Stimulated activated CD4-positive, alpha-beta T cell treated with anti-CD3 and anti-CD28 coated beads, Interleukin-12 subunit alpha, Interleukin-12 subunit beta, amount 100 ng/mL, for 48 hours (primary cell): ENCODE results near the gene DMKN.
"Not testable (repeated sequence)": the region's sequence is repeated elsewhere in the genome, so short reads cannot be mapped to it uniquely, and the experiment has no call there.

ENCODE experiments used
- DNase-seq, 3 donors: peaks; one replicate each; pipeline ENCODE4 v3.0.0-alpha.2; 2020; ENCODE audit warnings: low read depth in 2 of 3, low spot score in 1 of 3

DMKN gene

DNA sequence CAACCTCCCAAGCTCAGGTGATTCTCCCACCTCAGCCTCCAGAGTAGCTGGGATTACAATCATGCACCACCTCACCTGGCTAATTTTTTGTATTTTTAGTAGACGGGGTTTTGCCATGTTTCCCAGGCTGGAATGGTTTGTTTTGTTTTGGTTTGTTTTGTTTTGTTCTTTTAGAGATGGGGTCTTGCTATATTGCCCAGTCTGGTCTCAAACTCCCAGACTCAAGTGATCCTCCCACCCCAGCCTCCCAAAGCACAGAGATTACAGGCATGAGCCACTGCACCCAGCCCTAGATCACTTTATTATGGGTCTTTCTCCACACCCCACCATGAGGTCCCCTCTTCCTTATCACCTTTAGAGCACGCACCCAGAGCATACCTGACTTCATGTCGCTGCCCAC lies 15.2 kb downstream of the DMKN start:
- no peak for DNase-seq

DNA sequence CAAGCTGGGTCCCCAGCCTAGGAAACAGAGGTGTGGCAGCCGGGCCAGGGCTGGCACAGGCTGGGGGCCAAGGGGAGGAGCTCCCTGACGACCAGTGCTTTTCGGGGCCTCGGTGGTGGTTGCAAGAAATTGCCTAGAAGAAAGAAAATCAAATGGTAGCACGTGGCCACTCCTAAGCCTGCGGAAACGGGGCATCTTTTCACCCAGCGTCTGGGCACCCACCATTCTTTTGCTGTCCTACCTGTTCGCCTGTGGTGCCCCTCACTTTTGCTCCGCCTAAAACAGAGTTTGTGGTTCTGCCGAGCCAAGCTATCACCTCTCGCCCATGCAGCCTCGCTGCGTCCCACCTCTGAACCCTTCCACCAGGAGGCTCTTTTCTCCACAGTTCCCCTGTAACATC lies 16.0 kb downstream of the DMKN start:
- no peak for DNase-seq

DNA sequence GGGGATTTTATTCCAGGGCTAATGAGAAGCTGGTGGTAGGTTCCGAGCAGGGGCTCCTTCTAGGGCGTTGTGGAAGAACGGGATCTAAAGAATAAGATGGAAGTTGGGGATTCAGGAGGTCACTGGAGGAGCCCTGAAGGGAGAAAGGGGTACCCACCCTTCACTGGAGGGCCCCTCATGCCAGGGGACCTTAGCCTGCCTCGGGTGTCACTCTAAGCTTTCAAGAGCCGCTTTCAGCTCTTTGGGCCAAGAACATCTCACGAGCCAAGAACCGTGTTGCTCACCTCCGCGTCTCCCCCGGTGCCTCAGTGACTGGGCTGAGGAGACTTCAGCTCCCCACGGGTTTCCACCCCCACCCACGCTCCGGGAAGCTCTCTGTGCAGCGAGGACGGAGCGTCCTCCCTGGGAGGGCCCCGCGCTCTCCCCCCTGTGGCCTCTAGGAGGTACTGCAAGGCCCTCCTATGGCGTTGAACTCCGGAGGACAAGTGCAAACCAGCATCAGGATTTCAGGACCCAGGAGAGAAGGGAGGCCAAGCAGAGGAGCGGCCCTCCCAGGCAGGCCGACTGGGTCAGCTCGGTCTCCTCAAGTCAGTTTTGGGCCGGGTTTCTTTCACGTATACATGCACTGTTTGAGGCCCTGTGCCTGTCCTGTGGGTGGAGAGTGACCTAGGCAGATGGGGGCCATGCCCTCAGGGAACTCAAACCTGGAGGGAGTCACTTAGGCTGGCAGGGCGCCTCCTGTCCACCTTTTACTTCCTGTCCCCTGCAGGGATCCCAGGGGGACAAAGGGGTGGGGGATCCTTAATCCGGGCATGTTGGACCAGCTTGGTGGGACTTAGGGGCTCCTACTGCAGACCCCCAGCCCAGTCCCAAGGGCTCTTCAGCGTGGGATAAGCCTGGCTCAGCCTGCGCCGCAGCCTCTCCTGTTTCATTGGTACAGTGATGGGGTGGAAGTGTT lies 18.1 kb downstream of the DMKN start:
- peak; percentile 62 to 79 (median 70) for DNase-seq

DNA sequence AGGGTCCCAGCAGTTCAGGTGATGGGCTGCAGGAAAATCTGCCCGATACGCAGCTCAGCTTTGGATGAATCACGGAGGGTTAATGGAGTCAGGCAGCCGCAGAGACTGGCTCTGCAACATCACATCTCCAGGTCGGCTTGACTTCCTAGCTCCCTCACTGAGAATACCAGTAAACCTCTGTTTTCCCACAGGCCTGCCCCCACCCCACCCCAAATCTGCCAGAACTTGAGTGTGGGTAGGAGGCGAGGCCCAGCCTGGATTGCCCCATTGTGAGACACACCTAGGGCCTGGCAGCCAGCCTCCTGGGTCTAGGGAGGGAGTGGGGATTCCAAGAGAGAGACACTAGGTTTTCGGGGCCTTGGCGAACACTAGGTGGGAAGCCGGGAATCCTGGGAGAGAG lies 19.5 kb downstream of the DMKN start:
- DNase-seq: no peak

DNA sequence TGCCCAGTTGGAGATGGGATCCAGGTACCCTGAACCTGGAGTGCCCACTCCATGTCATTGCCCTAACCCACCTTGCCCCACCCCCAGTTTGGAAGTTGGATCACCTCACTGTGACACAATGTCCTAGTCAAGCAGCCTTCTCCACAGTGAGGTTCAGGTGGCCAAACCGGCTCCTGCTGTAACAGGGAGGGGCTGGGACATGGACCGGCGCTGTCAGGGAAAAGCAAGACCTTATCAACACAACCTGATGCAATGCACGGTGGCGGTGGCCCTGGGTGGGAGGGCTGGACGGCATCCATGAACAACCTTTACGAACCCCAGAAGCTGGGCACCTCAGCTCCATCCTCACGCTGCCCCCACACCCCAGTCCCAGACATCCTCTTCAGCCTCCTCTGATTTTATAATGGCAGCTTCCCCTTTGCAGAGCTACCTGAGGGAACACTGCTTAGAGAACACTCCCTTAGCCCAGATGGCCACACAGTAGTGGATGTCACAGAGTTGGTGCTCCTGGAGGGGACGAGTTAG lies 21.6 kb downstream of the DMKN start:
- DNase-seq: no peak

DNA sequence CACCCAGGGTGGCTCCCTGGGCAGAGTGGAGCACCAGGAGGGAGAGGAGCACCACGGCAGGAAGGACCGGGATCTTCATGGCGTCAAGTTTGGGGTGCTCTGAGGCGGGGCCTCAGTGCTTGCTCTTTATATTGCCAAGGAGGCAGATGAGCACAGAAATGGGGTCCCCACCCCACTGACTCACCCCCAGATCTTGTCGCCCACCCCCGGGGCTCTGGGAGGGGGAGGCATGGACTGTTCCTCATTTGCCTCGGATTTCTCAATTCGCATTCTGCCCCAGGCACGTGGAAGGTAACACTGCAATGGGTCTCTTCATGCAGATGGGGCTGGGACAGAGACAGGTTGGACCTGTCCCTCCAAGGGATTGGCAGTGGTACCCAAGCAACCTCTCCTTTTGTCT lies 23.1 kb downstream of the DMKN start, which contains the start of gene KRTDAP:
Gene KRTDAP (minus strand): TSS at position 101 of the 400 bp plus-strand sequence. CDS start 22 bp downstream, at position 79.
- DNase-seq: no peak

DNA sequence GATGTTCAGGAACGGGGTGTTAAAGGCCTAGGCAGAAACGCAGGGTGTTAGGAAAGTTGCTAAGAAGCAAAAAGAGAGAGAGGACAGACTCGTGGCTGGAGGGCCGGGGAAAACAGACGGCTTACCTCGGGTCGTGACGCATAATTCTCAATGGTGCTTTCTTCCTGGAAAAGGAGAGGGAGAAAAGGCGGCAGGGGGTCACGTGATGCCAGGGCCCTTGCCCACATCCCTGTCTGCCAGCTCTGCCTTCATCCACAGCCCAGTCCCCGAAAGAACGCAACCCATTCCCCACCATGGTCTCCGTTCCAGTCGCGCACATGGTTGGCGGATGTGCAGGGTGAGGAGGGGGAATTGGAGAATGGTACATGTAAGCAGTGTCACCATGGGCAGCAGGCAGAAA lies 24.8 kb downstream of the DMKN start:
- no peak for DNase-seq

DNA sequence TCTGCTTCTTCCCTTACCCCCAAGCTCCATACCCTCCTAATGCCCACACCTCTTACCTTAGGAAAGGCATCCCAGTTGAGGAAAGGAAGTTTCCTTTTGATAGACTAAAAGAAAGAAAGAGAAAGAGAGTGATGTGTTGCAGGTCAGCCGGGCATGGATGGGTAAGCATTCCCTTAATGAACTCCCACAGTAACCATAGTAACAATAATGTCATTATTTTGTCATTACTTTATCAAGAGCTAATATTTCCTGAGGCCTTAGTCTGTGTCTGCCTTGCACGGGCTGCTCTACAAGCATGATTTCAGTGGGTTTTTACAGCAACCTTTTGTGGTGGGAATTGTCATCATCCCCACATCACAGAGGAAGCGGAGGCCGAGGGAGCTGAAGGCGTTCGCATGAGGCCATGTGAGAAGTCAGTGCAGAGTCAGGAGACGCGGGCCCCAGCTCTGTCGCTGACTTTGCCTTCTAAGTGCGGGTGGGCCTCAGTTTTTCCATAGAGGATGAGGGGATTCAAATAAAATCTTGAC lies 25.7 kb downstream of the DMKN start:
- no peak for DNase-seq

DNA sequence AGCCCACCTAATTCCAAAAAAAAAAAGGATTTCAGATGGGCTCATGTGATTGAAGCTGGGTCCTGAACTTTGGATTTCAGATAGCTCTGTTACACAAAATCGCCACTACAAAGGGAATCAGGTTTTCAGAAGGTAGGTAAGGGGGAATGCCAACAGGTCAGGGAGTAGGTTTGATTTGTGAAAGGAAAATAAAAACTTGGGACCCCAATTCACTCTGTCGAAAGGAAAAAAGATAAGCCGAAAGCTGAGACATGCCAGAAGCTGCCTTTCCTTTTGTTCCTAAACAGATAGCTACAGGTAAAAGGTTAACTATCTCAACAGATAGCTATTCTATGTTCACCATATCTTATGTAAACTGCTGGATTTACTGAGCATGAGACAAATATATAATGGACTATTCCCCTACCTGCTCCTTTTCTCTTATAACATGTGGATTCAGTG lies 27.2 kb downstream of the DMKN start:
- DNase-seq: no peak

DNA sequence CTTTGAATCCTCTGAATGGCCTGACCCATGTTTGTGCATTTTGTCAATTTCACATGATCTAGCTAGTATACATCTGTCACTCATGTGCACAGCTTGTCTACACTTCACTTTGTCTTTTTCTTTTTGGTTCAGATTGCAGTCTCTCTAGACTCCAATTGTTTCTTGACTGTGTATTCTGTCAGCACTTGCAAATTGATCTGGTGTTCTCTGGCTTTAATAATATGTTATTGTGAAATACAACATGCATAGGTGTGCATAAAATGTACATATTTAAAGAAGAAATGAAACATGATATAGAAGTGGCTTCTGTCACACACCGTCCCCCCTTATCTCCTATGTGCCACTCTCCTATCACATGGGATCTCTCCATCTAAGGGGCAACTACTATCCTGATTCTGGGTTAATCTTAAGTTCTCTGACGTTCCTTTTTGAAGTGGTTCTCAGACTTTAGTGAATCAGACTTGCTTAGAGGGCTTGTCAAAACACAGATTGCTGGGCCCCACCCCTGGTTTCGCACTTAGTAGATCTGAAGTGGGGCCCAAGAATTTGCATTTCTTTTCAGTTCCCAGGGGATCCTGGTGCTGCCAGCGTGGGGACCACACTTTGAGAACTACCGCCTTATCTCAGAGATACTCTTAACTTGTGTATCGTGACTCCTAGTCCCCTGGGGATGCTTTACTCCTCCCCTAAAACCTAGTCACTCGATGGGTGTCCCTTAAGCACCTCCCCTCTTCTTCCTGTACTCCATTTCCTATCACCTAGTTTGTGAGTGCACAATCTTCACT lies 29.0 kb downstream of the DMKN start:
- no peak for DNase-seq

DNA sequence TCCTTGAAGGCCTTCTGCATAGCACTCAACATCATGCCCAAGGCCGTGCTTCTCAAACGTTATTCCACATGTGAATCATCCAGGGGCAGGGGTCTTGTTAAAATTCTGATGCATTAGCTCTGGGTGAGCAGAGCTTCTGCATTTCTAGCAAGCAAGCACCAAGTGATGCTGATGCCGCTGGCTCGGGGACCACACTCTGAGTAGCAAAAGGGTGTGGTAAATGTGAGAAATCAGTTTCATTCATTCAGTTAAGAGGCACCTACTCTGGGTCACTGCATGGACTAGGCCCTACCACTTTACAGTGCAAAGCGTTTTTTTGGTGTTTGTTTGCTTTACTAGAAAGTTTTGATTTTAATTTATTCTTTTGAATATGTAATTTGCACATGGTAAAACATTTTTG lies 30.4 kb downstream of the DMKN start:
- no peak for DNase-seq

DNA sequence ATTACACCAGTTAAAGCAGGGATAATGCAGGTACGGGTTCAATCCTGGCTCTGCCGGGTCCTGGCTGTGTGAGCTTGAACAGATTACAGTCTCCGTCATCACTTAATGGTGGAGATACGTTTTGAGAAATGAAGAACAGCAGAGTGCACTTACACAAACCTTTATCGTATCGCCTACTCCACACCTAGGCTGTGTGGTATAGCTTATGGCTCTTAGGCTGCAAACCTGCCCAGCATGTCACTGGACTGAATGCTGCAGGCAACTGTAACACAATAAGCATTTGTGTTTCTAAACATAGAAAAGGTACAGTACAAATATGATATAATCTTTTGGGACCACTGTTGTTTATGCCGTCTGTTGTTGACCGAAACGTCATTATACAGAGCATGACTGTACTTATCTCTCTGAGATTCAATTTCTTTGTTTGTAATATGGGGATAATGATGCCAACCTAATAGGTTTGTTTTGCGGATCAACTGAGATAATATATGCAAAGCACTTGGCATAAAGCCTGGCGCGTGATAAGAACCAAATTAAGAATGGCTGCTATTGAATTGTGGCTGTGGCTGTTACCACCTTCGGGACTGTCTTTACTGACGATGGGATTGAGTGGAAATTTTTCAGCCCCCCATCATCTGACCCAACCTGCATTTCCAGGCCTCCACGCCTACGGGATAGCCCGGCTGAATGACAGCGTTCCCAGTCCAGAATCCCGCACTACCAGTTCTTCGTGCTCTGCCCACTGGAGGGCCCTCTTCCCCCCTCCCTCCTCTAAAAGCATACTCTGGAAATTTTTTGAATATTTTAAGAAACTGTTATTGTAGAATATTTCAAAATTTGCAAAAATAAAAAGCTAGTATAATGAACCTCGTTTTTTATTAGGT lies 34.4 kb downstream of the DMKN start:
- DNase-seq: no peak

DNA sequence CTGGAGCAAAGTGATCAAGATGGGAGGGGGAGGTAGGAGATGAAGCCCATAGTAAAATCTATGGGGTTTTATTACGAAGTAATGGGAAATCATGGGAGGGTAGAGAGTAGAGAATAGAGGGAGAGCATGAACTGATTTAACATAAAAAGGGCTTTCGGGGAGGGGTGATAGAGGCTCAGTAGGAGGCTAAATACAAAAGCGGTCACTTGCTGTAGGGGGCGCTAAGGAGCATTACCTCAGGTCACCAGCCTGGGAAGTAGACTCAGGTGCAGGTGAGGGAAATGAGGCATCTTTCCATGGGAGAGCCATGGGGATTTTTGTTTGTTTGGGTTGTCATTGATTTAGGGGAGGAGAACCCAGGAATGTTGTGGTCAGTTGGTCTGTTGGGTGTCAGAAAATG lies 37.3 kb downstream of the DMKN start:
- no peak for DNase-seq

DNA sequence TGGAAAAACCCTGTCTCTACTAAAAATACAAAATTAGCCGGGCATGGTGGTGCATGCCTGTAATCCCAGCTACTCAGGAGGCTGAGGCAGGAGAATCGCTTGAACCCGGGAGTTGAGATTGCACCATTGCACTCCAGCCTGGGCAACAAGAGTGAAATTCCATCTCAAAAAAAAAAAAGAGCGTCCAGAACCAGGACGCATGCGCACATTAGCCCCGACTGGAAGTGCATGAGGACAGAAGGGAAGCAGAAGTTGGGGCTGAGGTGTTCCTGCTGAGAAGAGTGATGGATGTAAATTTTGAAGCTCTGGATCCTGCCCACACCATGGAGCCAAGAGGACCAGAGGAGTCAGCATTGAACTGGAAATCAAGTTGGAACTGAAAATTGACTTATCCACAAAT lies 38.9 kb downstream of the DMKN start:
- not testable (repeated sequence) for DNase-seq

DNA sequence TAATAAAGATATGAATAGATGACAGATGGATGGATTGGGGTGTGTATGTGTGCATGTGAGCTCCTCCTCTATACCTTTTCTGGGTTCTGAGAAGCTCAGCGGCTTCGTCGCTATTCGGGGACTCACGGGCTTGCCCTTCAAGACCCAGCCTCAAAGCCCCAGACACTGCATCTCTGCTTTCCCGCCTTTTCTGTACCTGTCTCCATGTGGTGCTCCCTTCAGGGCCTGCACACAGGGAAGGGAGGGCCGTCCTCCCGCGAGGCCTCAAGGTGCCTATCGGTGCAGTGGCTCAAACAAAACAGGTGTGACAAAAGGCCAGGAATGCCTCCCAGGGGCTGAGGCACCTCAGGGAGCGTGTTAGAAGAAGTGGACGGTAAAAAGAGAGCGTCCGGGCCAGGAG lies 39.3 kb downstream of the DMKN start:
- DNase-seq: no peak

DNA sequence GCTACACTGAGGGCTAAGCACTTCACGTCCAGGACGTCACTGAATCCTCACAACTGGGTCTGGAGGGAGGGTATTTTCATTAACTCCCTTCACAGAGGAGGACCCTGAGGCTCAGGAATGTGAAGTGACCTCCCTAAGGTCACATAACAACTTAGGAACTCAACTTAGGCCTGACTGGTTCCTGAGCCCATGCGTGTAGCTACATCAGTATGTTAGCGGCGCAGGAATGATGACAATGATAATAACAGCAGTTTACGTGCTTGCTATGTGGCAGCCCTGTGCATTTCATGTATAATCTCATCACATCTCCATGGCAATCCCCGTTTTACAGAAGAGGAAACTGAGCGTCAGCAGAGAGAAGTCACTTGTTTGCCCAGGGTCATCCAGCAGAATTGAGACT lies 41.5 kb downstream of the DMKN start:
- DNase-seq: no peak

DNA sequence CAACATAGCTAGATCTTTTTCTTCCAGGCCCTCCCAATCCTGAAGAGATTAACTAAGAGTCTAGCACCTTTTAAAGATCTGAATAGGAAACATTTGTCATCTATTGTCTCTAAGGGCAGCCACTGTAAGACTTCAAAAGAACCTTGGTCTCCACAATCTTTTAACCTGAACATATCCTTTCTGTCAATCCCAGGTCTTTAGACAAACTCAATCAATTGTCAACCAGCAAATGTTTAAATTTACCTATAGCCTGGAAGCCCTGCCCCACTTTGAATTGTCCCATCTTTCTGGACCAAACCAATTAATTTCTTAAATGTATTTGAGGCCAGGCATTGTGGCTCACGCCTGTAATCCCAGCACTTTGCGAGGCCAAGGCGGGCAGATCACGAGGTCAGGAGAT lies 42.4 kb downstream of the DMKN start:
- not testable (repeated sequence) for DNase-seq

DNA sequence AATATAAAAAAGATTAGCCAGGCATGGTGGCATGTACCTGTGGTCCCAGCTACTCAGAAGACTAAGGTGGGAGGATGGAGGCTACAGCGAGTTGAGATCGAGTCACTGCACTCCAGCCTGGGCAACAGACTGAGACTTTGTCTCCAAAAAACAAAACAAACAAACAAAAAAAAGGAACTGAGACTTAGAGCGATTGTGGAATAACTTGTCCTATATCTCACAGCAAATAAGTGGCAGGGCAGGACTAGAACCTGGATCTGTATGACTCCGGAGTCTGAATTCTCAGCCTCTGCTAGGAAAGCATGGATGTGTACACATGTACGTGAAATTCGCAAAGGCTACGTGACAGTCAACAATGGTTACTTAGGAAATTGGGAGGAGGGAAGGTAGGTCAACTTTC lies 43.3 kb downstream of the DMKN start:
- no peak for DNase-seq

DNA sequence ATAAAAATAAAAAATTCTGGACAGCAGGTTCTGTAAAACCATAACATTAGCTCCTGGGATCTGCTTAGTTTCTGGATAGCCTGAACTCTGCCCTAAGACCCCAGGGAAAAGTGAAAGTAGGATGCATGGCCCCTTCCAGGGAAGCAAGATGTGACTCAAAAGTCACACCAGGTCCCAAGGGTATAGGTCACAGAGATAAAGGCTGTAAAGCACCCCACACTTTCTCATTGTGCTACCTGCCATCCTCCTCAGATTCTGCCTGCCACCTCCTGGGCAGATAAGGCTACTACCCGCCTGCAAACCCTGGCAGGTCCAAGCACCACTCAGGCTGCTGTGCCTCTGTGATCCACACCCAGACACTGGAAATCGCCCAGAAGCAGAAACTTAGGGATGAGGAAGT lies 44.8 kb downstream of the DMKN start:
- peak; percentile 31 to 52 (median 38) for DNase-seq

DNA sequence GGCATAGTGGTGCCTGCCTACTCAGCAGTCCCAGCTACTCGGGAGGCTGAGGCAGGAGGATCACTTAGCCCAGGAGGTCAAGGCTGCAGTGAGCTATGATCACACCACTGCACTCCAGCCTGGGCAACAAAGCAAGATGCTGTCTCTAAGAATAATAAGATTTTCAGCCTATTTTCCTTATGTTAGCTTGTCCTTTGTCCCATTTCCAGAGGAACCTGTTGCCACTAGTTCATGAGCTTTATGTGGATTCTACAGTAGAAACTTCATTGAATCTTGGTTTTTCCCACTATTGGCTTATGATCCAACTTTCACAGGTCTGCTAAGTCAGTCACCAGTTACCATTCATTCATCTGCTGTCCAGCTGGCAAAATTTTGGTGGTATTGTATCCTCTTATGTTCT lies 47.2 kb downstream of the DMKN start:
- no peak for DNase-seq

DNA sequence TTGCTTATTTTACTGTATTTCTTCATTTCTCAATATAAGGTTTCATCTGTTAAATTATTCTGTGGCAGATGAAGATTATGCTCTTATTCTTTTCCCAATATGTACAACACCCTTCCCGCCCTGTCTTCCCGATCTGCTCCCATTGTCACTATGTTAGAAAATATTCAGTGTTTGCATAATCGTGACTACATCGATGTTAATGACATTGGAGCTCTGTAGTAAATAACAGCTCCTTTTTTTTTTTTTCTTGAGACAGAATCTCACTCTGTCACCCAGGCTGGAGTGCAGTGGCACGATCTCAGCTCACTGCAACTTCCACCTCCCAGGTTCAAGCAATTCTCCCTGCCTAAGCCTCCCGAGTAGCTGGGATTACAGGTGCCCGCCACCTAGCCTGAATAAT lies 50.5 kb downstream of the DMKN start:
- DNase-seq: not testable (repeated sequence)
